ENCODE data around the gene NDC1. TPM values are rescaled to one million over a fixed set of nuclear protein-coding genes. Genes with fewer than 3 reads are reported as not detected.

Gene NDC1
- total RNA-seq, 4 donors from 2014 or later: 6.0 to 15.1 (median 11.9) TPM

GRCh38 chr1:53837646-53837923, 511 bp downstream of the NDC1 start:
- no peak for TF ChIP-seq CTCF (IDR thresholded peaks at IDR 0.05; ENCODE audit: low read depth)

- no peak for TF ChIP-seq CTCF (IDR thresholded peaks at IDR 0.05; ENCODE audit: low read depth)
Measured at GRCh38 chr1:53835491-53835890, 2.6 kb downstream of the NDC1 start.

GRCh38 chr1:53834776-53835175, 3.3 kb downstream of the NDC1 start:
- TF ChIP-seq CTCF (IDR thresholded peaks at IDR 0.05; ENCODE audit: low read depth): no peak

- TF ChIP-seq CTCF (IDR thresholded peaks at IDR 0.05; ENCODE audit: low read depth): no peak
Measured at GRCh38 chr1:53833393-53833792, 4.7 kb downstream of the NDC1 start.

GRCh38 chr1:53826367-53826766, 11.7 kb downstream of the NDC1 start:
- TF ChIP-seq CTCF (IDR thresholded peaks at IDR 0.05; ENCODE audit: low read depth): no peak

GRCh38 chr1:53825306-53825705, 12.8 kb downstream of the NDC1 start:
- TF ChIP-seq CTCF (IDR thresholded peaks at IDR 0.05; ENCODE audit: low read depth): no peak

GRCh38 chr1:53822931-53823330, 15.2 kb downstream of the NDC1 start:
- no peak for TF ChIP-seq CTCF (IDR thresholded peaks at IDR 0.05; ENCODE audit: low read depth)

GRCh38 chr1:53821380-53821779, 16.7 kb downstream of the NDC1 start:
- no peak for TF ChIP-seq CTCF (IDR thresholded peaks at IDR 0.05; ENCODE audit: low read depth)

Measured in subcutaneous adipose tissue (tissue), 4 donors.